ENCODE results near the gene SBF2. TPM values are rescaled to one million over a fixed set of nuclear protein-coding genes. Genes with fewer than 3 reads are reported as not detected.

Gene SBF2
- total RNA-seq, 1 experiment from 2014 or later, result 30.2 TPM

- H3K4me2 ChIP-seq (ENCODE audit: insufficient read depth, insufficient read length, low read length), result no peak overlapping the region
- no peak overlapping the region for H3K27ac ChIP-seq (ENCODE audit: insufficient read length, low read depth, low read length)
Observed at GRCh38 chr11:9754010-9754471, 540.0 kb downstream of the SBF2 start.

More at GRCh38 chr11:9754010-9754471, 540.0 kb downstream of the SBF2 start:
- Histone ChIP-seq H4K20me1 (ENCODE audit: control insufficient read depth, insufficient read depth, insufficient read length) (no peaks in the 10 kb centered on the region), H3K56ac (ENCODE audit: insufficient read length, low read depth, low read length) (no peak overlapping the region), H3K23me2 (ENCODE audit: insufficient read length, low read depth, low read length, poor library complexity, severe bottlenecking) (peaks cover 9% of the 10 kb centered on the region), H3K9me3 (ENCODE audit: control insufficient read depth, low read depth, low read length) (no peaks in the 10 kb centered on the region), H3K14ac (ENCODE audit: insufficient read depth, low read length) (no peak overlapping the region), H2BK15ac (ENCODE audit: low read depth, low read length) (no peak overlapping the region), H2BK12ac (ENCODE audit: insufficient read length, low read depth, low read length) (no peak overlapping the region), H3K79me1 (ENCODE audit: insufficient read depth, low read depth, low read length, poor library complexity, severe bottlenecking) (no peaks in the 10 kb centered on the region), H3K79me2 (ENCODE audit: insufficient read depth, low read length) (no peaks in the 10 kb centered on the region), H3T11ph (ENCODE audit: low read length) (no peak overlapping the region), H2BK120ac (ENCODE audit: low read depth, low read length, poor library complexity, severe bottlenecking) (no peak overlapping the region), H4K8ac (replicated peaks; ENCODE audit: insufficient read length, low read depth, low read length) (no peak overlapping the region), H2AFZ (ENCODE audit: low read length) (no peak overlapping the region), H2BK20ac (ENCODE audit: low read depth, low read length, poor library complexity, severe bottlenecking) (no peak overlapping the region), H3K4ac (ENCODE audit: low read depth, low read length) (no peak overlapping the region), H3K23ac (ENCODE audit: insufficient read length, low read depth, low read length) (no peak overlapping the region), H3K18ac (ENCODE audit: insufficient read length, low read depth, low read length) (no peak overlapping the region), H4K91ac (ENCODE audit: insufficient read length, low read depth, low read length) (no peak overlapping the region), H3K9ac (ENCODE audit: extremely low read depth, insufficient read length, low read length) (no peak overlapping the region), H3K27me3 (ENCODE audit: insufficient read depth, low read length) (no peaks in the 10 kb centered on the region), H4K5ac (ENCODE audit: insufficient read length, low read depth, low read length) (no peak overlapping the region), H2BK5ac (ENCODE audit: insufficient read length, low read length) (no peak overlapping the region), H2AK5ac (ENCODE audit: insufficient read length, low read length) (no peak overlapping the region), H3K4me1 (ENCODE audit: insufficient read depth, low read length) (no peaks in the 10 kb centered on the region)
- H3K4me3 Mint-ChIP-seq, result no peak overlapping the region
- no CpG with 5 or more reads among the region's 3 CpGs for WGBS (ENCODE audit: extremely low coverage, insufficient read length, low lambda C conversion rate)
- no peak for TF ChIP-seq CTCF (conservative IDR thresholded peaks at IDR 0.05)
- DNase-seq, result no peak
- H3K27me3 Mint-ChIP-seq (ENCODE audit: low read depth), result no peaks in the 10 kb centered on the region
- H3K4me1 Mint-ChIP-seq, result peaks cover 31 to 34% of the 10 kb centered on the region in 2 experiments
- no peak overlapping the region for H3K27ac Mint-ChIP-seq
- H3K36me3 Mint-ChIP-seq (ENCODE audit: insufficient read depth in 1 of 3, low read depth in 3 of 3), result peaks cover 20 to 31% (median 26%) of the 10 kb centered on the region in 3 experiments
- no peaks in the 10 kb centered on the region for H3K9me3 Mint-ChIP-seq

Measured in H9 (cell line).